ENCODE measurements around the gene ACAP1.

GRCh38 chr17:7329997-7330637 lies 6.2 kb upstream of the ACAP1 start:
- TF ChIP-seq, protein P1, sequence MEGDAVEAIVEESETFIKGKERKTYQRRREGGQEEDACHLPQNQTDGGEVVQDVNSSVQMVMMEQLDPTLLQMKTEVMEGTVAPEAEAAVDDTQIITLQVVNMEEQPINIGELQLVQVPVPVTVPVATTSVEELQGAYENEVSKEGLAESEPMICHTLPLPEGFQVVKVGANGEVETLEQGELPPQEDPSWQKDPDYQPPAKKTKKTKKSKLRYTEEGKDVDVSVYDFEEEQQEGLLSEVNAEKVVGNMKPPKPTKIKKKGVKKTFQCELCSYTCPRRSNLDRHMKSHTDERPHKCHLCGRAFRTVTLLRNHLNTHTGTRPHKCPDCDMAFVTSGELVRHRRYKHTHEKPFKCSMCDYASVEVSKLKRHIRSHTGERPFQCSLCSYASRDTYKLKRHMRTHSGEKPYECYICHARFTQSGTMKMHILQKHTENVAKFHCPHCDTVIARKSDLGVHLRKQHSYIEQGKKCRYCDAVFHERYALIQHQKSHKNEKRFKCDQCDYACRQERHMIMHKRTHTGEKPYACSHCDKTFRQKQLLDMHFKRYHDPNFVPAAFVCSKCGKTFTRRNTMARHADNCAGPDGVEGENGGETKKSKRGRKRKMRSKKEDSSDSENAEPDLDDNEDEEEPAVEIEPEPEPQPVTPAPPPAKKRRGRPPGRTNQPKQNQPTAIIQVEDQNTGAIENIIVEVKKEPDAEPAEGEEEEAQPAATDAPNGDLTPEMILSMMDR (IDR thresholded peaks at IDR 0.05; ENCODE audit: low read length), result no peak
- TF ChIP-seq EZH2 (IDR thresholded peaks at IDR 0.05; ENCODE audit: borderline replicate concordance, low read length), result no peak
